Measurements from ENCODE around the gene DIPK1C.

Gene DIPK1C

DNA sequence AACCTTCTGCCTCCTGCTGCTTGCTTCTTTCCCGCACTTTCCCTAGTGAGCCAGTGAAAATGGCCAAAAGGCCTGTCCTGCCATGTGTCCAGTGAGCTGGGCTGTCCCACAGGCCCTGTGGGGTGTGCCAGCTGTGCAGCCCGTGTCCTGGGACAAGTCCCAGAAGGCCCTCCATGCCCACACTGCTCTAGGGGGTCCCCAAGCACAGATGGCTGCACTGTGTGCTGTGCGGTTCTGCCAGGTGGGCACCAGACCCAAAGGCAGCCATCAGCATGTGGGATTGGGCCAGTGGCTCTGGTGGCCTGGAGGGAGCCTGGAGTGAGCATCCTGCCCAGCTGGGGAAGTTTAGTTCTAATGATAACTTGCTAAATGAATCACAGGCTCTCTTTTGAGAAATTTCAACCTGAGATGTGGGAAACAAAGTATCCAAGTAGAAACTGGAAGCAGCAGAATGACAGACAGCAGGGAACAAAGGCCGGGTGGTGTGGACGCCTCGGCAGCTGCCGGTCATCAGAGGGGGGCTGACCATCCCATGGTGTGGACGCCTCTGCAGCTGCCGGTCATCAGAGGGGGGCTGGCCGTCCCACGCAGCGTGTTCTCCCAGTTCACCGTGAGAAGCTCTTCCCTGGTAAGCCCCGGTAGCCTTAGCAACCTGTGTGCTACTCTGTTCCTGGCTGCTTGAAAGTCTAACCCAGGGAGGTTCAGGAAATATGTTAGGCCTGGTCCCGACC is 29.2 kb upstream of the DIPK1C start:
- Histone ChIP-seq H3K36me3 (ENCODE audit: control insufficient read depth in 2 of 2, insufficient read depth in 2 of 2, low read length in 2 of 2) (no peaks in the 10 kb centered on the region), H3K4me3 (ENCODE audit: low read length in 2 of 2) (no peak overlapping the region), H3K27ac (ENCODE audit: low read depth in 2 of 2, low read length in 2 of 2) (peak overlapping the region; percentile 43 to 51), H3K9ac (ENCODE audit: low read depth in 1 of 2, low read length in 2 of 2) (no peak overlapping the region), H3K4me1 (ENCODE audit: control insufficient read depth in 2 of 2, insufficient read depth in 2 of 2, low read length in 2 of 2) (peaks cover 2 to 6% of the 10 kb centered on the region in 2 donors), H3K27me3 (ENCODE audit: control insufficient read depth in 2 of 2, insufficient read depth in 2 of 2, low read length in 2 of 2) (no peaks in the 10 kb centered on the region), H3K9me3 (ENCODE audit: control insufficient read depth in 2 of 2, low read length in 2 of 2) (no peaks in the 10 kb centered on the region)

DNA sequence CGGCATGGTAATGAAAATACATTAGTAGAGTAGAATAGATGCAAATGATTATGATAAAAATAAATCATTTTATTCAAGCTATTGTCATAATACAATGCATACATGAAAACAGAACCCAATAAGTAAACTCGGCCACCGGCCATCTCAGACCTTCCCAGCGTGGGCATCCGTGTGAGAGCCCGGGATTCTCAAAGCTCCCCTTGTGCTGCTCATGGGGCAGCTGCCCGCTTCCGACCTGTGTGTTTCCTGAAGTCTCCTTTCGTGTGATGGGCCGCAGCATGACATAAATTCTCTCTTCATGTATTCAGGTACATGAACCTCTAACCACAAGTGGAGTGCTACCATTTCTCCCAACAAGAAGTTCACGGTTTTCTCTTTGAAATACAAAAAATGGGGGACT is 25.6 kb upstream of the DIPK1C start:
- peaks cover 5 to 14% of the 10 kb centered on the region in 2 donors for H3K4me1 ChIP-seq (ENCODE audit: control insufficient read depth in 2 of 2, insufficient read depth in 2 of 2, low read length in 2 of 2)
- H3K9ac ChIP-seq (ENCODE audit: low read depth in 1 of 2, low read length in 2 of 2) = no peak overlapping the region
- no peaks in the 10 kb centered on the region for H3K9me3 ChIP-seq (ENCODE audit: control insufficient read depth in 2 of 2, low read length in 2 of 2)
- H3K4me3 ChIP-seq (ENCODE audit: low read length in 2 of 2) = no peak overlapping the region
- H3K27ac ChIP-seq (ENCODE audit: low read depth in 2 of 2, low read length in 2 of 2) = no peak overlapping the region
- no peaks in the 10 kb centered on the region for H3K36me3 ChIP-seq (ENCODE audit: control insufficient read depth in 2 of 2, insufficient read depth in 2 of 2, low read length in 2 of 2)
- no peaks in the 10 kb centered on the region for H3K27me3 ChIP-seq (ENCODE audit: control insufficient read depth in 2 of 2, insufficient read depth in 2 of 2, low read length in 2 of 2)

DNA sequence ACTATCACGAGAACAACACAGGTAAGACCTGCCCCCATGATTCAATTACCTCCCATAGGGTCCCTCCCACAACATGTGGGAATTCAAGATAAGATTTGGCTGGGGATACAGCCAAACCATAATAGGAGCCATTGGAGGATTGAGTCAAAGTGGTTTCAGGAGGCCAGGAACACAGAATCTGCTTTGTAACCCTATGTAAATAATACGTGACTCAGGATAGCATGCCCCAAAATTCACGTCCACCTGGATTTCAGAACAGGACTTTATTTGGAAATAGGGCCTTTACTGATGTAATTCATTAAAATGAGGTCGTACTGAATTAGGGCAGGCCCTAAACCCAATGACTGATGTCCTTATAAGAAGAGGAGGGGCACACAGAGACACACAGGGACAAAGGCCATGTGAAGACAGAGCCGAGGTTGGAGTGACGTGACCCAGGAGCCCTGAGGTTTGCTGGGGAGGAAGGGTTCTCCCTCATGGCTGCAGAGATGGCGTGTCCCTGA is 23.1 kb upstream of the DIPK1C start:
- H3K27me3 ChIP-seq (ENCODE audit: control insufficient read depth in 2 of 2, insufficient read depth in 2 of 2, low read length in 2 of 2) = no peaks in the 10 kb centered on the region
- H3K4me3 ChIP-seq (ENCODE audit: low read length in 2 of 2) = peak overlapping the region in 1 of 2 donors; percentile 49
- no peak overlapping the region for H3K9ac ChIP-seq (ENCODE audit: low read depth in 1 of 2, low read length in 2 of 2)
- H3K36me3 ChIP-seq (ENCODE audit: control insufficient read depth in 2 of 2, insufficient read depth in 2 of 2, low read length in 2 of 2) = no peaks in the 10 kb centered on the region
- H3K27ac ChIP-seq (ENCODE audit: low read depth in 2 of 2, low read length in 2 of 2) = no peak overlapping the region
- H3K4me1 ChIP-seq (ENCODE audit: control insufficient read depth in 2 of 2, insufficient read depth in 2 of 2, low read length in 2 of 2) = peaks cover 3 to 8% of the 10 kb centered on the region in 2 donors
- H3K9me3 ChIP-seq (ENCODE audit: control insufficient read depth in 2 of 2, low read length in 2 of 2) = no peaks in the 10 kb centered on the region

DNA sequence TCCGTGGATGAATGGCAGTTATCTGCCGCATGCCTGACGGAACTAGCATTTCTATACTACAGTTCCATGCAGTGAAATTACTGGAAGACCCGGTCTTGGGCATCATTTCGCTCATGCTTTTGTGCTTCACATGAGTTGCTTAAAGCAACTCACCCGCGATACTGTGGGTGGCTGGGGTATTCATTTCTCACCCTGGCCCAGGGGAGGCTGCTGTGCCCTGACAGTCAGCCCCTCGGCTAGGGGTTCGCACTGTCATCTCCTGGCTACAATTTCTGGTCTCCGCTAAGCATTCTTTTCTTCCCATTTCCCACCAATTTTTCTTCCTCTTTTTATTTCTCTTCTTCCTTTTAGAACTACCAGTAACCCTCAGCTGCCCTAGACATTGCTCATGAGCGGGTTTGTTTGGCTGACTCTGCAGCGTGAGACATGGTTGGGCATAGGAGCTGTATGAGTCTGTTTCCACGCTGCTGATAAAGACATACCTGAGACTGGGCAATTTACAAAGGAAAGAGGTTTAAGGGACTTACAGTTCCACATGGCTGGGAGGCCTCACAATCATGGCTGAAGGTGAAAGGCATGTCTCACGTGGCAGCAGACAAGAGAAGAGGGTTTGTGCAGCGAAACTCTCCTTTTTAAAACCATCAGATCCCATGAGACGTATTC is 22.5 kb upstream of the DIPK1C start:
- Histone ChIP-seq H3K27me3 (ENCODE audit: control insufficient read depth in 2 of 2, insufficient read depth in 2 of 2, low read length in 2 of 2) (no peaks in the 10 kb centered on the region), H3K27ac (ENCODE audit: low read depth in 2 of 2, low read length in 2 of 2) (no peak overlapping the region), H3K9ac (ENCODE audit: low read depth in 1 of 2, low read length in 2 of 2) (no peak overlapping the region), H3K36me3 (ENCODE audit: control insufficient read depth in 2 of 2, insufficient read depth in 2 of 2, low read length in 2 of 2) (no peaks in the 10 kb centered on the region), H3K4me1 (ENCODE audit: control insufficient read depth in 2 of 2, insufficient read depth in 2 of 2, low read length in 2 of 2) (peaks cover 3 to 8% of the 10 kb centered on the region in 2 donors), H3K9me3 (ENCODE audit: control insufficient read depth in 2 of 2, low read length in 2 of 2) (no peaks in the 10 kb centered on the region), H3K4me3 (ENCODE audit: low read length in 2 of 2) (no peak overlapping the region)

DNA sequence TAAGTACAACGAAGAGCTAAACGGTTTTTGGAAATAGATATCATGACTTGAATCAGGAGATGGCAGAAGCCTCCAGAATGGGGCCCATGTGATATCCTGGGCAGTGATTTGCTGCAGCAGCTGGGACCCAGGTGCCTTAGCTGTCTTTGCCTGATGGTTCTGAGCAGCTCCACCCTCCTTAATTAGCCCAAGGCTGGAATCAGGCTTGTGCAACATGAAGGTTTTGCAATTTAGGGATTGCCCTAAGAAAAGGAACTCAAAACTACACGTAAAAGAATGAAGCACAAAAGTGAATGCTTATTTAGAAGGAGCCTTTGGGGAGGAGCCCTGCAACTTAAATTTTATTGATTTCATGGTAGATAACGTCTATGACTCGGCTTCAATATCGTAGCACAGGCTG is 21.8 kb upstream of the DIPK1C start:
- no peaks in the 10 kb centered on the region for H3K9me3 ChIP-seq (ENCODE audit: control insufficient read depth in 2 of 2, low read length in 2 of 2)
- no peak overlapping the region for H3K4me3 ChIP-seq (ENCODE audit: low read length in 2 of 2)
- H3K4me1 ChIP-seq (ENCODE audit: control insufficient read depth in 2 of 2, insufficient read depth in 2 of 2, low read length in 2 of 2) = peaks cover 3 to 8% of the 10 kb centered on the region in 2 donors
- no peak overlapping the region for H3K9ac ChIP-seq (ENCODE audit: low read depth in 1 of 2, low read length in 2 of 2)
- H3K27ac ChIP-seq (ENCODE audit: low read depth in 2 of 2, low read length in 2 of 2) = no peak overlapping the region
- no peaks in the 10 kb centered on the region for H3K27me3 ChIP-seq (ENCODE audit: control insufficient read depth in 2 of 2, insufficient read depth in 2 of 2, low read length in 2 of 2)
- no peaks in the 10 kb centered on the region for H3K36me3 ChIP-seq (ENCODE audit: control insufficient read depth in 2 of 2, insufficient read depth in 2 of 2, low read length in 2 of 2)

DNA sequence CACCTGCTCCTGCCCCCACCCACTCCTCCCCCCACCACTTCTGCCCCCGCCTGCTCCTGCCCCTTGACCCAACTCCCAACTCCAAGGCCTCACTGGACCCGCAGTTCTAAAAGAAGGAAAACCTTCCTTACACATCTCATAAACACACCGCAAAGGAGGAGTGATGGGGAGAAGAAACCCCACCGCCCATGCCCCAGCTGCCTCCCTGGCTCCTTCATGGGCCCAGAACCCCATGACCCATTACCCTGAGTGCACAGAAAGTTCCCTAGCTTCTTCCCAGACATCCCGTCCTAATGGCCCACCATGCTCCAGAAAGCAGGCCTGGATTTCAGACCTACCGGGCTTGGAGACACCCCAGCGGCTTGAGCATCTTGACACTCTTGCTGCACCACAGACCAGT is 21.2 kb upstream of the DIPK1C start:
- Histone ChIP-seq H3K9ac (ENCODE audit: low read depth in 1 of 2, low read length in 2 of 2) (no peak overlapping the region), H3K4me1 (ENCODE audit: control insufficient read depth in 2 of 2, insufficient read depth in 2 of 2, low read length in 2 of 2) (peaks cover 3 to 8% of the 10 kb centered on the region in 2 donors), H3K4me3 (ENCODE audit: low read length in 2 of 2) (no peak overlapping the region), H3K27ac (ENCODE audit: low read depth in 2 of 2, low read length in 2 of 2) (no peak overlapping the region), H3K36me3 (ENCODE audit: control insufficient read depth in 2 of 2, insufficient read depth in 2 of 2, low read length in 2 of 2) (no peaks in the 10 kb centered on the region), H3K9me3 (ENCODE audit: control insufficient read depth in 2 of 2, low read length in 2 of 2) (no peaks in the 10 kb centered on the region), H3K27me3 (ENCODE audit: control insufficient read depth in 2 of 2, insufficient read depth in 2 of 2, low read length in 2 of 2) (no peaks in the 10 kb centered on the region)

DNA sequence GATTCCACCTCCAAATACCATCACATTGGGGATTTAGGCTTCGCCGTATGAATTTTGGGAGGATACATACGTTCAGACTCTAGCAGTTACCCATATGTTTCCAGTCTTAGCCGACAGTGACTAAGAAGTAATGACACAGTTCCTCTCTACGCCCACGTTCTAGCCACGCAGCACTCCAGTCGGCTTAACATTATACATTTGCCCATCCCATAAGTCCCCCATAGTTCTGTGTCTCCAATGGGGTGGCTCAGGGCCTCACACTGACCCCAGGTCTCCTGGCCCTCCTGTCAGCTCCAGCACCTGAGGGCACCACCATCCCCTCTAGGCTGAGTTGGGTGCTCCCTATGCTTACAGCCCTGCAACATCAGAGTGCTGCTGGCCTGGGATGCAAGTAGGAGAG is 20.7 kb upstream of the DIPK1C start:
- H3K36me3 ChIP-seq (ENCODE audit: control insufficient read depth in 2 of 2, insufficient read depth in 2 of 2, low read length in 2 of 2) = no peaks in the 10 kb centered on the region
- no peak overlapping the region for H3K27ac ChIP-seq (ENCODE audit: low read depth in 2 of 2, low read length in 2 of 2)

DNA sequence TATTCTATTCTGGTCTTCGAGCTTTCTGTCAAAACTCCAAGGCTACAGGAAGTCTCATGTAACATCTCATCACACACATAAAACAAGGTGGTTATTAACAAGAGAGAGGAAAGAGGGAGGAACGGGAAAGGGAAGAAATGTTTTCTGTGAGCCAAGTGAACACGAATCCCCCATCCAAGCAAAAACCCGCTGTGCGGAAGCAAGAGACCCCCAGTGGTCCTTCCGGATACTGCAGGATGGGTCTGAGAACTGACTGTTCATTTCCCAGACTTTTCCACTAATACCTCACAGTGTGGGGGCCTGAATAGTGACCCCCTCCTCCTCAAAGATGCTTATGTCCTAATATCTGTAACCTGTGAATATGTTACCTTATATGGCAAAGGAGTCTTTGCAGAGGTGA is 19.0 kb upstream of the DIPK1C start:
- no peak overlapping the region for H3K4me3 ChIP-seq (ENCODE audit: low read length in 2 of 2)
- no peak overlapping the region for H3K27ac ChIP-seq (ENCODE audit: low read depth in 2 of 2, low read length in 2 of 2)
- peaks cover 3 to 8% of the 10 kb centered on the region in 2 donors for H3K4me1 ChIP-seq (ENCODE audit: control insufficient read depth in 2 of 2, insufficient read depth in 2 of 2, low read length in 2 of 2)
- no peaks in the 10 kb centered on the region for H3K36me3 ChIP-seq (ENCODE audit: control insufficient read depth in 2 of 2, insufficient read depth in 2 of 2, low read length in 2 of 2)
- no peaks in the 10 kb centered on the region for H3K27me3 ChIP-seq (ENCODE audit: control insufficient read depth in 2 of 2, insufficient read depth in 2 of 2, low read length in 2 of 2)
- H3K9ac ChIP-seq (ENCODE audit: low read depth in 1 of 2, low read length in 2 of 2) = no peak overlapping the region
- H3K9me3 ChIP-seq (ENCODE audit: control insufficient read depth in 2 of 2, low read length in 2 of 2) = no peaks in the 10 kb centered on the region

More for the DNA sequence above, 20.7 kb upstream of the DIPK1C start:
- H3K4me3 ChIP-seq (ENCODE audit: low read length in 2 of 2) = no peak overlapping the region
- H3K27me3 ChIP-seq (ENCODE audit: control insufficient read depth in 2 of 2, insufficient read depth in 2 of 2, low read length in 2 of 2) = no peaks in the 10 kb centered on the region
- H3K9me3 ChIP-seq (ENCODE audit: control insufficient read depth in 2 of 2, low read length in 2 of 2) = no peaks in the 10 kb centered on the region
- H3K4me1 ChIP-seq (ENCODE audit: control insufficient read depth in 2 of 2, insufficient read depth in 2 of 2, low read length in 2 of 2) = peaks cover 3 to 8% of the 10 kb centered on the region in 2 donors
- H3K9ac ChIP-seq (ENCODE audit: low read depth in 1 of 2, low read length in 2 of 2) = no peak overlapping the region

DNA sequence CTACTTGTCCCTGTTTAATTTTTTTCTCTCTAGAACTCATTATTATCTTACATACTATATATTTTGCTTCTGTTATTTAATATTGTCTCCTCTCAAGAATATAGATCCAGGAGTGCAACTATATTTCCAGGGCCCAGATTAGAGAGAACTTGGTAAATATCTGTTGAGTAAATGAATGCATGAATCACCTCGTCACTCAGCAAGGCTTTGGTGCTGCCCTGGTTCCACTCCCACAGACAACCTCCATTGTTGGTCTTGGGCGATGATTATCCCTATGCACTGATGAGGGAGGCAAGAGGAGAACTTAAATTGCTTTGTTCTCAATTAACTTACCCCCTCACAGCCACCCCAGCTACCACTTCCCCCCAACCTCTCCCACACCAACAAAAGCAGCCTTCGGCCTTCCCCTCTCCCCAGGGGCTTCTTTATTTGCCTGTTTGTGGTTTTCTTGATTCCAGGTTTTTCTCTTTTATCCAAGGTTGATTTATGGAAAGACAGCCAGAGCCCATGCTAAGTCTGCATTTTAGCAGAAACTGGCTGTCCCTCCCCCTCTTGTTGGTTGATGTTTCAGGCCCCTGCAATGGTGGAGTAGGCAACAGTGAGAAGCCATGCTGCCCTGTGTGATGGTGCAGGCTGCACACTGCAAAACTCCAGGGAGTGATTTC is 17.0 kb upstream of the DIPK1C start:
- Histone ChIP-seq H3K9me3 (ENCODE audit: control insufficient read depth in 2 of 2, low read length in 2 of 2) (peaks cover 0 to 3% of the 10 kb centered on the region in 2 donors), H3K9ac (ENCODE audit: low read depth in 1 of 2, low read length in 2 of 2) (no peak overlapping the region), H3K4me1 (ENCODE audit: control insufficient read depth in 2 of 2, insufficient read depth in 2 of 2, low read length in 2 of 2) (no peaks in the 10 kb centered on the region), H3K4me3 (ENCODE audit: low read length in 2 of 2) (no peak overlapping the region), H3K27ac (ENCODE audit: low read depth in 2 of 2, low read length in 2 of 2) (no peak overlapping the region), H3K27me3 (ENCODE audit: control insufficient read depth in 2 of 2, insufficient read depth in 2 of 2, low read length in 2 of 2) (no peaks in the 10 kb centered on the region), H3K36me3 (ENCODE audit: control insufficient read depth in 2 of 2, insufficient read depth in 2 of 2, low read length in 2 of 2) (no peaks in the 10 kb centered on the region)

DNA sequence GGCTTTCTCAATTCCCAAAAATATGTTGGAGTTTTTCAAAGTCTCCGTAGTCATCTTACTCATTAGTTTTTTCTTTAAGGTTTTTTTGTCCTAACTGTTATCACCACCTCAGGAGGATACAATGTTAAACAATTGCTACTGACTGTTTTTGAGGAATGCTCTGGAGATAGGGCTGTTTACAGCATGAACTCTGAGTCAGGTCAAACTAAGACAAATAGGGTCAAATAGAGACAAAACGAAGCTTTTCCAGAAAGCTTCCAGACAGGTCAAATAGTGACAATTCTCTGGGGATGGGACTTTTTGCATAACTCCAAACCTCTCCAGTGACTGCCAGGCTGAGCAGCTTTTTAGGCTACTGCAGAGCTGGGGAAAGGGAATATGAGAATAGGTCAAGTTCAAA is 15.2 kb upstream of the DIPK1C start:
- no peak overlapping the region for H3K9ac ChIP-seq (ENCODE audit: low read depth in 1 of 2, low read length in 2 of 2)
- peaks cover 0 to 3% of the 10 kb centered on the region in 2 donors for H3K9me3 ChIP-seq (ENCODE audit: control insufficient read depth in 2 of 2, low read length in 2 of 2)
- no peak overlapping the region for H3K4me3 ChIP-seq (ENCODE audit: low read length in 2 of 2)
- no peaks in the 10 kb centered on the region for H3K36me3 ChIP-seq (ENCODE audit: control insufficient read depth in 2 of 2, insufficient read depth in 2 of 2, low read length in 2 of 2)
- H3K27ac ChIP-seq (ENCODE audit: low read depth in 2 of 2, low read length in 2 of 2) = no peak overlapping the region
- no peaks in the 10 kb centered on the region for H3K27me3 ChIP-seq (ENCODE audit: control insufficient read depth in 2 of 2, insufficient read depth in 2 of 2, low read length in 2 of 2)
- H3K4me1 ChIP-seq (ENCODE audit: control insufficient read depth in 2 of 2, insufficient read depth in 2 of 2, low read length in 2 of 2) = no peaks in the 10 kb centered on the region
